GM08714 (cell line): ENCODE results near the gene DAB2IP.

Source experiments
- H3K4me3 ChIP-seq: fragments of 200-500 bp; sonication (Bioruptor generic); 2 replicates; pipeline ENCODE4 v1.5.1; 2014; ENCODE audit warnings: mild to moderate bottlenecking, low read length, inconsistent platforms
- ZNF274 ChIP-seq: IDR thresholded peaks from 2 replicates; pipeline ENCODE4 v1.6.1; 2012; ENCODE audit warnings: mild to moderate bottlenecking, low read depth, low read length

Gene DAB2IP

DNA sequence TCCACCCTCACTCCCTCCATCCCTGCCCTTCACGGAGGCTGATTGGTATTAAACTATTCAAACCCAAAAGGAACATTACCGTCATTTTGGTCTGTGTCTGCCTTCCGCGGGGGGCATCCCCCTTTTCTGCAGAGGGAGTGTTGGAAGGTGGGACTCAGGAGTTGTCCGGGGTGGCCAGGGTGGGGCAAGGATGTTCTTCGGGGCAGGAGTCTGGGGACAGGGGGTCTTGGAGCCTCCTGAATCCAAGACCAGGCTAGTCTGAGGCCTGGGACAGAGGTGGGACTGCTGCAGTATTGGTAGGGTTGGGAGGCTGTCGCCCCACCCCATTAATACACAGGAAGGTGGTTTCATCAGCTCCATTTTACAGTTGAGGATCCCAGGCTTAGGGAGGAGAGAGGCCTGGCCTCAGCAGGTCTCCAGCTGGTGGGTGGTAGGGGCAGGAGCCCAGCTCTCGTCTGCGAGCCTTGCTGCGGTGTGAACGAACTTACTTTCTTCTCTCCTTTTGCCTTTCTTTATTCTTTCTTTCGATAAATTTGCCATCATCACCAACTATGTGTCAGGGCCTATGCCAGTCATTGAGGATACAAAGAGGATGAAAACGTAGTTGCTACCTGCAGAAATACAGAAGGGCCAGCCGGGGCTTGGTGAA, 33.8 kb downstream of the DAB2IP start:
- H3K4me3 ChIP-seq: no peak overlapping the region

DNA sequence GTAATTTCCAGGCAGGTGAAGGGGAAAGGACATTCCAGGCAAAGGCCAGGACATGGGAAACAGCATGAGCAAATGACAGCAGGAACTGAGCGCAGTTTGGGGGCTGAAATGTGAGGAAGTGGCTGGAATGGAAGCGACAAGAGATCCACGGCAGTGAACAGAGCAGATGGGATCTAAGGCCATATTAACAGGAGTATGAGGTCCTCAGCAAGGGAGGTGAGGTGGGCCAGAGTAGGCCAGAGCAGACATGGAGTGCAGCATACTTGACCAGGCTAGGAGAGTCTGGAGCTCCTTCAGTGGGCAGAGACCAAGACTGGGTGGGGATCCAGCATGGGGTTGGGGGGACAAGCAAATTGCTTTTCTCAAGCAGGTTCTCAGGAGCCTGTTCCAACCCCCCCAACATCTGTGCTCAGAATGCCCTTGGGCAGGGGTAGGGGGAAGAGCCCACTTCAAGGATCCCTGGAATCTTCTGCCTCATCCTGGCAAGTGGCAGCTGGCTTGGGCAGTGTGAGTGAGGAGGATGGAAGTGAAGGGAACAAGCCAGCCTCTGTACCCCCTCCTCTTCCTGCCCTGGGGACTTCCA, 34.5 kb downstream of the DAB2IP start:
- no peak for TF ChIP-seq ZNF274
- no peak overlapping the region for H3K4me3 ChIP-seq

More for the DNA sequence above, 33.8 kb downstream of the DAB2IP start:
- TF ChIP-seq ZNF274: no peak

GRCh38 chr9:121686930-121687541, 35.6 kb downstream of the DAB2IP start:
- no peak for TF ChIP-seq ZNF274
- H3K4me3 ChIP-seq: no peak overlapping the region

GRCh38 chr9:121688146-121688680, 36.8 kb downstream of the DAB2IP start:
- H3K4me3 ChIP-seq: no peak overlapping the region
- no peak for TF ChIP-seq ZNF274

DNA sequence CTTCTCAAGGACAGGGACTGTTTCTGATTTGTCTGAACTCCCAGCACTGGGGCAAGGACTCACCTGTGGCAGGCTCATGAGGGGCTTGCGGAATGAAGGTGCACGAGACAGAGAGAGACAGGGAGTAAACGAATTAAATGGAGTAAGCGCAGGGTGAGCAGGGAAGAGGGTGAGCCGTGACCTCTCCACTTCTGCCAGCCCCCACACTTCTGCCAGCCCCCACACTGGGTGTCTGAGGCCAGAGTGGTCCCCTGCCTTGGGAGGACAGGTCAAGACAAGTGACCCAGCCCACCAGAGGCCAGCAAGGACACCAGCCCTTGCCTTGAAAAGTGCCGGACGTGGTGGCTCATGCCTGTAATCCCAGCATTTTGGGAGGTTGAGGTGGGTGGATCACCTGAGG, 37.2 kb downstream of the DAB2IP start:
- no peak overlapping the region for H3K4me3 ChIP-seq
- TF ChIP-seq ZNF274: no peak

- no peak overlapping the region for H3K4me3 ChIP-seq
- no peak for TF ChIP-seq ZNF274
These were observed 38.2 kb downstream of the DAB2IP start for GRCh38 chr9:121689461-121690157.

DNA sequence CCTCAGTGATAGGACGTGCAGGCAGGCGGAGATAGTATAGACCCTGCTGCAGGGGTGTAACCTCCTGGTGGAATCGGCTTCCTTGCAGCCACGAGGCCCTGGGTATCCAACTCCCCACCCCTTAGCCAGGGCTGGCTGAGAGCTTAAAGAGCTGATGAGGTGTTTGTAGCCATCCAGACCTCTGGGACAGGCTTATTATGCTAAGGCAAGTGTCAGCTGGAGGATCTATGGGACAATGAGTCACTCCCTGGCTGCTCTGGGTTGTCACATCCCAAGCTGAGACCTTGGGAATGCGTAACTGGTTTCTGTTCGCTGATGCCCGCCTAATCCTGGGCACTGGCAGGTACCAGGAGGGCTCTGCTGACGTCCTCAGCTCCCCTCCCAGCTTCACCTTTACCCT, 38.9 kb downstream of the DAB2IP start:
- TF ChIP-seq ZNF274: no peak
- H3K4me3 ChIP-seq: no peak overlapping the region

DNA sequence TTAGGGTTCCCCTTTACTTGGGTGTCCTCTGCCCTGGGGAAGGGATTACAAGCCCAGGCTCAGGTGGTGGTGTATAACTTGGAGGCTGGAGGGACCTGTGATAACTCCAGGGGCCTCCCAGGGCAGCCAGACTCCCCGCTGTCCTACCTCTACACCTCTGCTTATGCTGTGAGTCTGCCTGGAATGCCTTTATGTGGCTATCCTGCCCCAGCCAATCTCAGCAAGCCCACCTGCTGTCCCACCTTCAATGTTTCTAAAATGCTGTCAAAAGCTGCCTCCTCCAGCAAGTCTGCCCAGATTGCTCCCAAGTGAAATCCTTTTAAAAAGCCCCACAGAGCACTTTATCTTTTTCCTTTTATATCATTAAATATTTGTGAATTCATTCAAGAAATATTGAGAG, 39.3 kb downstream of the DAB2IP start:
- H3K4me3 ChIP-seq: no peak overlapping the region
- no peak for TF ChIP-seq ZNF274

DNA sequence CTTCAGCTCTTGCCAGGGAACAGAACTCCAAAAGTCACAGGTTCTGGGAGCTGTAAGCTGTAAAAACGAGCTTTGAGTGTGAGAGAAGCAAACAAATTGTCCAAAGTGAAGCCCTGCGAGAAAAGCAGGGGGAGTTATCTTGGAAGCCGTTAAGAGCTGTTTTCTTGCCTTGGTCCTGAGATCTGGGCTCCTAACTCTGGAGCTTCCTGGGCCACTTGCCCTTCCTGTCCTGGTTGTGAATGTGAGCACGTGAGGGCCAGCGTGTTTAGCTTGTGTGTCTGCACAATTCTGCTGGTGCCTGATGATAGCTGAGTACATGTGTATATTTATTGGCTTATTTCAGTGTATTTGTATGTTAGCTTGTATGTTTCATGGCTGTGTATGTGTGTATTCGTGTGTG, 40.5 kb downstream of the DAB2IP start:
- no peak for TF ChIP-seq ZNF274
- H3K4me3 ChIP-seq: no peak overlapping the region

DNA sequence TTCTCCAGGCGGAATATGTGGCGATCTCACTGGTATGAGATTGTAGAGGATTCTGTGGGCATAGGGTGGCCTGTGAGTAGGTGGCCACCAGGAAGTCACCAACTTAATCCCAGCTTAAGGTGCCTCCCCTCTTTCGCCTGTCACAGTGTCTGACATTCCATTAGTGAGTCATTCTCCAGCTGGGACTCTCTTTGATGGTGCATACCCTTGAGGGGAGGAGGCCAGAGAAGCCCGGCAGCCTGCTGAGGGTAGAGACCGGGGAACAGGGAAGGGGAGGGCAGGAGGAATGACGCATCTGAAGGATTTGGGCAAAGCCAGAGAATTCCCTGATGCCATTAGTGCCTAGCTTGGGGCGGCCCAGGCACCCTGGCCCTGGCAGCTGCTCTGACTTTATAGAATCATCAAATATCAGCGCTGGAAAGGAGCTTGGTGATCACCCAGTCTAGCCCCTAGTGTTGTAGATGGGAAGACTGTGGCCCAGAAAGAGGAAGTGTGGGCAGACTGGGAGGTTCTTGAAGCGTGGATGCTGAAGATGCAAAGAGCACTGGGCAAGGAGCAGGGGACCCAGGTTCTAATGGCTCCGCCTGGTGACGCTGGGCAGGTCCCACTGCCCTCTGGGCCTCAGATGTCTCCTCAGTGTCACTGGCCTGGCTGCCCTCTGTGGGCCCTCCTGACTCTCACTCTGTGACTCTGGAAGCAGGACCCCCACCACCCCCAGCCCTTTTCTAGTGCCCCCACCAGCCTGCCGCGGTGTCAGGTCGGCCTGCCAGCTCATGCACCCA, 41.4 kb downstream of the DAB2IP start:
- H3K4me3 ChIP-seq: no peak overlapping the region
- no peak for TF ChIP-seq ZNF274

GRCh38 chr9:121693388-121693670, 41.9 kb downstream of the DAB2IP start:
- TF ChIP-seq ZNF274: no peak
- no peak overlapping the region for H3K4me3 ChIP-seq

GRCh38 chr9:121694001-121694400, 42.6 kb downstream of the DAB2IP start:
- no peak for TF ChIP-seq ZNF274
- H3K4me3 ChIP-seq: no peak overlapping the region

DNA sequence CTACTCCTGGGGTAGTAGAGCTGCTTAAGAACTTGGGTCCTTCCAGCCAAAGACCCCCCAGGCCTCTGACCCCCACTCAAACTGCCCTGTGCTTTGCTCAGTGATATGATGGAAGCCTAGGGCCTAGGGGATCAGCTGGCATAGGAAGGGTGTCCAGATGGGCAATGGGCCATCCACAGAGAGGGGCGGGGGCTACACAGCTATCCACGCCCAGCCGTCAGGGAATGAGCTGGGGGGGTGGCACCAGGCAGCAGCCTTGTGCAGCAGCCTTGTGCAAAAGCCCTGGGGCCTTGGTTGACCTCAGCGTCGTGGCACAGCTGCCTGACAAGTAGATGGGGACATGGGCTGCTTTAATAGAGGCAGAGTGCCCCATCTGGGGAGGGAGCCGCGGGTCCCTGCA, 43.2 kb downstream of the DAB2IP start:
- H3K4me3 ChIP-seq: no peak overlapping the region
- TF ChIP-seq ZNF274: no peak

- H3K4me3 ChIP-seq: no peak overlapping the region
- no peak for TF ChIP-seq ZNF274
These were observed 45.5 kb downstream of the DAB2IP start for GRCh38 chr9:121696930-121697329.
